ENCODE results near the gene TTYH2. TPM values are rescaled to one million over a fixed set of nuclear protein-coding genes. Genes with fewer than 3 reads are reported as not detected.

TTYH2 gene
- total RNA-seq = 3.9 and 7.5 TPM in 2 replicates

GRCh38 chr17:74212913-74213791 is at the start of gene TTYH2:
TSS of gene TTYH2 (plus strand) at chr17:74213571. CDS start at chr17:74213588, 17 bp downstream.

DNA sequence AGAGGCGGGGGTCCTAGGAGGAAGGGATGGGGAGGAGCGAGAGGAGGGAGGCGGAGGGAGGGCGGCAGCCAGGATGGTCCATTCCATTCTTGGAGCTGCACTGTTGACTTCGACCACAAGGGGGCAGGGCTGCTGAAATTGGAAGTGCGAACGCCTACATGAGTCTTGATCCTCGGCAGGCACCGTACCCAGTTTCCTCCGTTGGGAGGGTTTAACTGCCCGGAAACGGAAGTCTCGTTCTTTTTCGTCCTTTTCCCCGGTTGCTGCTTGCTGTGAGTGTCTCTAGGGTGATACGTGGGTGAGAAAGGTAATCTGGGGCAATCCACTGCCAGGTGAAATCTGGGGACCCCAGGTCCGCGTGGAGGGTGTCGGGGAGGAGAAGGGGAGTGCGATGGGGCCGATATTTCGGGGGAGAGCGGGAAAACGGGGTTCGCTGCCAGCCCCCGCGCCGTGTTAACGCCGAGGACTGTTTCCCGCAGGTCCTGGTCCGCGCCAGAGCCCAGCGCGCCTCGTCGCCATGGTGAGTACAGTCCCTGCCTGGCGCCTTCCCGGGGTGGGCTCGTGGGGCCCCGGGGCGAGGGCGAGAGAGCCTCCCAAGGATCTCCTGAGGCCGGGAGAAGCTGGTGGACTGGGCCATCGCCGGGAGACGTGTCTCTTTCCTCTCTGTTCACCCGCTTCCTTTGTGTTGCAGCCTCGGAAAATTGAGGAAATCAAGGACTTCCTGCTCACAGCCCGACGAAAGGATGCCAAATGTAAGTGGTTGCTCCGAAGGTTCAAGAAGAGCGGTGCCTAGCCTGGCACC is 9.7 kb upstream of the TTYH2 start, which contains the start of gene RPL38:
Gene RPL38 (plus strand): TSS at position 240 of the 802 bp plus-strand sequence. CDS start 278 bp downstream, at position 518.

DNA sequence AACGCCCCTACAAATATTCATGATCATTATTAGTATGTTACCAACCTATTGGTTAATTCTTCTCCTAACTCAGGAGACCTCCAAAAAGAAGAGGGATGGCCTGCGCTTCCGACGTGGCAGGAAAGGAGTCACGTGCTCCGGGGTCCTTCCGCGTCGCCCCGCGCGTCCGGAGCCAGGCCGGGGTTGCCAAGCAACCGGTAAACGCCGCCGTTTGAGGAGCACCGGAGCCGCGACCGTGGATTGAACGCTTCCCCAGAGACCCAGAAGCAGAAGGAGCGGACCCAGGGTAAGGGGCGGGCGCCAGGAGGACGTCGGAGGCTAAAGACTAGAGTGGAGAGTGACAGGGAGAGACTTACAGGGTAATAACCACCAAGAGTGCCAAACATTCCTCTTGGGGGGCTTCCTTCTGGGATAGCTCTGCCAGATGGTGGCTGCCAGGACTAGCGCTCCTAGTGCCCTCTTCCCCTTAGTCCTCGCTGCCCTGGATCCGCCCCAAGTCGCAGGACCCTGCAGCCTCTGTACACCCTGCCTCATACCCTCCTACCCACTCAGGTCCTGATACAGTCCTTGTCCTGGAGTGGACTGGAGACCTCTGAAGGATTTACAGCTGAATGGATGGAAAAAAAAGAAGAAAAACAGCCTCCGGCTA is 60.8 kb downstream of the TTYH2 start, which contains the start of gene DNAI2:
Gene DNAI2 (plus strand): TSS at position 175 of the 649 bp plus-strand sequence. CDS start 7,584 bp downstream, outside the sequence.

Other genes with a start within 250 kb of the TTYH2 start
- 270 and 273 TPM in 2 replicates for gene RPL38, start 9.9 kb upstream of the TTYH2 start, total RNA-seq
- gene DNAI2, start 60.7 kb downstream of the TTYH2 start, total RNA-seq = not detected in 2 replicates
- not detected in 2 replicates for gene KIF19, start 112.7 kb downstream of the TTYH2 start, total RNA-seq
- gene BTBD17, start 148.3 kb downstream of the TTYH2 start, total RNA-seq = not detected in 2 replicates
- gene GPR142, start 153.9 kb downstream of the TTYH2 start, total RNA-seq = not detected in 2 replicates
- gene GPRC5C, start 218.5 kb downstream of the TTYH2 start, total RNA-seq = 3.2 and 5.0 TPM in 2 replicates

All from hair follicle dermal papilla cell (primary cell).